K562 (cell line): ENCODE measurements around the gene RNF11. TPM values are rescaled to one million over a fixed set of nuclear protein-coding genes. Genes with fewer than 3 reads are reported as not detected.
A peak's percentile ranks its signal among the peaks of the same experiment; 100 is the strongest.

Experiments
- ARID3A ChIP-seq: IDR thresholded peaks from 2 replicates; pipeline ENCODE4 v1.6.1; 2012; ENCODE audit warnings: low read depth, low read length, improper control_type of control experiment, borderline replicate concordance
- HCFC1 ChIP-seq: IDR thresholded peaks from 2 replicates; pipeline ENCODE4 v1.6.1; 2012; ENCODE audit warnings: low read depth, low read length, improper control_type of control experiment
- JUNB ChIP-seq: fragments of 450-650 bp; formaldehyde crosslinking; conservative IDR thresholded peaks from 2 replicates; pipeline ENCODE4 v1.4.0; 2020; ENCODE audit warnings: mild to moderate bottlenecking
- NCOA1 ChIP-seq: fragments of 450-650 bp; IDR thresholded peaks from 2 replicates; pipeline ENCODE4 v1.6.1; 2016; ENCODE audit warnings: low read depth
- NFE2L1 ChIP-seq: fragments of 450-650 bp; IDR thresholded peaks from 2 replicates; pipeline ENCODE4 v1.6.1; 2016; ENCODE audit warnings: missing genetic modification characterization, low read depth, mild to moderate bottlenecking, missing compliant biosample characterization, moderate library complexity, borderline replicate concordance
- PURB ChIP-seq: sonication (generic); formaldehyde crosslinking; IDR thresholded peaks from 2 replicates; pipeline ENCODE4 v1.9.0; 2021; ENCODE audit warnings: low read depth, mild to moderate bottlenecking, missing genetic modification reagents
- RAD51 ChIP-seq: fragments of 450-650 bp; IDR thresholded peaks from 2 replicates; pipeline ENCODE4 v1.7.1; 2016; ENCODE audit warnings: low read depth, mild to moderate bottlenecking, borderline replicate concordance
- RBBP5 ChIP-seq: fragments of 200-600 bp; sonication (generic); IDR thresholded peaks from 2 replicates; pipeline ENCODE4 v1.6.1; 2012; ENCODE audit warnings: borderline replicate concordance, mild to moderate bottlenecking, low read length, control low read depth, inconsistent platforms; ENCODE audit not compliant: insufficient read depth, poor library complexity, severe bottlenecking
- SFPQ ChIP-seq: fragments of 200-400 bp; formaldehyde crosslinking; IDR thresholded peaks from 2 replicates; pipeline ENCODE4 v1.6.1; 2017; ENCODE audit warnings: mild to moderate bottlenecking, low read depth, low read length, moderate library complexity
- SREBF1 ChIP-seq: fragments of 150-350 bp; IDR thresholded peaks from 2 replicates; pipeline ENCODE4 v1.6.1; 2014; ENCODE audit warnings: antibody characterized with exemption, low read depth, low read length, borderline replicate concordance
- SRSF7 ChIP-seq: fragments of 200-400 bp; formaldehyde crosslinking; optimal IDR thresholded peaks from 2 replicates; pipeline ENCODE3; 2017; ENCODE audit warnings: mild to moderate bottlenecking, low read depth, low read length
- TARDBP ChIP-seq: fragments of 450-650 bp; IDR thresholded peaks from 2 replicates; pipeline ENCODE4 v1.6.1; 2016
- TOE1 ChIP-seq, 2 experiments: fragments of 450-650 bp in 1 of 2; sonication (generic) in 1 of 2; formaldehyde crosslinking in 1 of 2; IDR thresholded peaks; 2 replicates each; pipeline versions ENCODE4 v1.7.1 to v1.8.0; 2016 to 2022; ENCODE audit warnings: borderline replicate concordance in 2 of 2, mild to moderate bottlenecking in 2 of 2, antibody characterized with exemption in 1 of 2, inconsistent platforms in 1 of 2, low read depth in 1 of 2, missing genetic modification reagents in 1 of 2, moderate library complexity in 1 of 2
- ZNF584 ChIP-seq: fragments of 200-800 bp; sonication (Bioruptor generic); IDR thresholded peaks from 2 replicates; pipeline ENCODE4 v1.6.1; 2016; ENCODE audit warnings: low read depth, mild to moderate bottlenecking, missing genetic modification characterization, missing compliant biosample characterization
- polyA plus RNA-seq, 8 experiments: library from polyadenylated mRNA; depleted of rRNA in 4 of 8; stranded (reverse) in 5 of 8; unstranded in 3 of 8; fragments of >200 nt; fragmentation: Nextera tagmentation in 2 of 8; fragmentation: Illumina TruSeq in 1 of 8; extraction: Ambion mirVana in 2 of 8; extraction: Trizol in 1 of 8; gene quantifications; 2 replicates each; pipeline versions ENCODE4 v1.2.1 to v1.2.3, GENCODE V29; 2011 to 2014; ENCODE audit warnings: inconsistent platforms in 1 of 8, missing spikeins in 1 of 8
- total RNA-seq, 7 experiments: library from RNA; depleted of rRNA in 6 of 7; stranded (reverse); fragments of >200 nt in 6 of 7; fragmentation: Illumina TruSeq in 2 of 7; extraction: Trizol in 2 of 7; gene quantifications; 2 replicates each; pipeline versions ENCODE4 v1.2.1 to v1.2.3, GENCODE V29; 2011 to 2021; ENCODE audit warnings: low replicate concordance in 1 of 7
- TF ChIP-seq, protein P1 (sequence below): sonication (generic); formaldehyde crosslinking; IDR thresholded peaks from 2 replicates; pipeline ENCODE4 v1.8.0; 2022; ENCODE audit warnings: missing genetic modification reagents, mild to moderate bottlenecking, moderate library complexity, borderline replicate concordance
- TF ChIP-seq, protein P2 (sequence below): fragments of 450-650 bp; formaldehyde crosslinking; IDR thresholded peaks from 2 replicates; pipeline ENCODE4 v1.4.0; 2020; ENCODE audit warnings: mild to moderate bottlenecking, moderate library complexity
- TF ChIP-seq, protein P3 (sequence below): fragments of 200-800 bp; sonication (Bioruptor generic); IDR thresholded peaks from 2 replicates; pipeline ENCODE4 v1.6.1; 2017; ENCODE audit warnings: missing genetic modification characterization, missing compliant biosample characterization

RNF11 gene
- total and polyA plus RNA-seq, 9 of the 15 experiments (the other 6 are each of a cell fraction or from before 2014, with no cell fraction given), result 5.7 to 34.3 (median 23.1) TPM

- TF ChIP-seq, protein P1, sequence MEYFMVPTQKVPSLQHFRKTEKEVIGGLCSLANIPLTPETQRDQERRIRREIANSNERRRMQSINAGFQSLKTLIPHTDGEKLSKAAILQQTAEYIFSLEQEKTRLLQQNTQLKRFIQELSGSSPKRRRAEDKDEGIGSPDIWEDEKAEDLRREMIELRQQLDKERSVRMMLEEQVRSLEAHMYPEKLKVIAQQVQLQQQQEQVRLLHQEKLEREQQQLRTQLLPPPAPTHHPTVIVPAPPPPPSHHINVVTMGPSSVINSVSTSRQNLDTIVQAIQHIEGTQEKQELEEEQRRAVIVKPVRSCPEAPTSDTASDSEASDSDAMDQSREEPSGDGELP (CRISPR knock-in tag), result peak; percentile 99
- peak; percentile 42 for TF ChIP-seq HCFC1
- no peak for TF ChIP-seq SRSF7
- TF ChIP-seq JUNB, result no peak
- TF ChIP-seq, protein P2, sequence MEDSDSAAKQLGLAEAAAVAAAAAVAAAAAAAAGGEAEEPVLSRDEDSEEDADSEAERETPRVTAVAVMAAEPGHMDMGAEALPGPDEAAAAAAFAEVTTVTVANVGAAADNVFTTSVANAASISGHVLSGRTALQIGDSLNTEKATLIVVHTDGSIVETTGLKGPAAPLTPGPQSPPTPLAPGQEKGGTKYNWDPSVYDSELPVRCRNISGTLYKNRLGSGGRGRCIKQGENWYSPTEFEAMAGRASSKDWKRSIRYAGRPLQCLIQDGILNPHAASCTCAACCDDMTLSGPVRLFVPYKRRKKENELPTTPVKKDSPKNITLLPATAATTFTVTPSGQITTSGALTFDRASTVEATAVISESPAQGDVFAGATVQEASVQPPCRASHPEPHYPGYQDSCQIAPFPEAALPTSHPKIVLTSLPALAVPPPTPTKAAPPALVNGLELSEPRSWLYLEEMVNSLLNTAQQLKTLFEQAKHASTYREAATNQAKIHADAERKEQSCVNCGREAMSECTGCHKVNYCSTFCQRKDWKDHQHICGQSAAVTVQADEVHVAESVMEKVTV, result no peak
- TF ChIP-seq NCOA1, result peak; percentile 32; the same call in 1 of the 2 replicates
- 0 out of 2 replicates have a peak, but pooled peaks have one; percentile 69 for TF ChIP-seq TARDBP
- 0 out of 2 replicates have a peak, but pooled peaks have one; percentile 57 for TF ChIP-seq ZNF584
- TF ChIP-seq TOE1 (IDR thresholded peaks at IDR 0.05; ENCODE audit: borderline replicate concordance), result peak; percentile 39; the same call in 1 of the 2 replicates
- TF ChIP-seq TOE1 (CRISPR knock-in tag; IDR thresholded peaks at IDR 0.05; ENCODE audit: borderline replicate concordance, low read depth), result no peak
- TF ChIP-seq RBBP5, result peak; percentile 95
- TF ChIP-seq NFE2L1 (tag), result no peak
- 0 out of 2 replicates have a peak, but pooled peaks have one; percentile 25 for TF ChIP-seq SREBF1
- no peak for TF ChIP-seq PURB (CRISPR knock-in tag)
- TF ChIP-seq, protein P3, sequence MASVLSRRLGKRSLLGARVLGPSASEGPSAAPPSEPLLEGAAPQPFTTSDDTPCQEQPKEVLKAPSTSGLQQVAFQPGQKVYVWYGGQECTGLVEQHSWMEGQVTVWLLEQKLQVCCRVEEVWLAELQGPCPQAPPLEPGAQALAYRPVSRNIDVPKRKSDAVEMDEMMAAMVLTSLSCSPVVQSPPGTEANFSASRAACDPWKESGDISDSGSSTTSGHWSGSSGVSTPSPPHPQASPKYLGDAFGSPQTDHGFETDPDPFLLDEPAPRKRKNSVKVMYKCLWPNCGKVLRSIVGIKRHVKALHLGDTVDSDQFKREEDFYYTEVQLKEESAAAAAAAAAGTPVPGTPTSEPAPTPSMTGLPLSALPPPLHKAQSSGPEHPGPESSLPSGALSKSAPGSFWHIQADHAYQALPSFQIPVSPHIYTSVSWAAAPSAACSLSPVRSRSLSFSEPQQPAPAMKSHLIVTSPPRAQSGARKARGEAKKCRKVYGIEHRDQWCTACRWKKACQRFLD (CRISPR knock-in tag), result peak; percentile 78; the same call in 1 of the 2 replicates
- no peak for TF ChIP-seq SFPQ
- TF ChIP-seq ARID3A, result peak; percentile 68; the same call in 1 of the 2 replicates
- TF ChIP-seq RAD51, result no peak
Measured at GRCh38 chr1:51235673-51236530, at the start of gene RNF11 (continued).
